WTC11 (cell line): ENCODE results near the gene SRPK1. TPM values are rescaled to one million over a fixed set of nuclear protein-coding genes. Genes with fewer than 3 reads are reported as not detected.

Experiments
- ATAC-seq: fragments of 200-7000 bp; cut with Tn5 transposase; 2 replicates; pipeline ENCODE4 v1.10.0; 2021; ENCODE audit warnings: mild to moderate bottlenecking, moderate library complexity
- CTCF ChIA-PET: fragments of 300-600 bp; sonication (Branson Sonifier 250); formaldehyde crosslinking; loops from one replicate; lab custom pipeline; 2021; ENCODE audit warnings: antibody characterized with exemption; lab: Charles Lee
- POLR2A ChIA-PET: fragments of 350-600 bp; sonication (Branson Sonifier 250); formaldehyde crosslinking; loops from one replicate; lab custom pipeline; 2021; ENCODE audit warnings: antibody characterized with exemption; lab: Charles Lee
- DNase-seq: peaks from one replicate; pipeline ENCODE4 v3.0.0; 2021; ENCODE audit warnings: low spot score
- H3K27ac Mint-ChIP-seq: 2 replicates; pipeline ENCODE4 v1.8.0; 2021; ENCODE audit warnings: mixed read lengths
- H3K27me3 Mint-ChIP-seq: 2 replicates; pipeline ENCODE4 v1.8.0; 2021; ENCODE audit warnings: low read depth, mild to moderate bottlenecking, moderate library complexity, mixed read lengths
- H3K36me3 Mint-ChIP-seq: 2 replicates; pipeline ENCODE4 v1.8.0; 2021; ENCODE audit warnings: mixed read lengths
- H3K4me1 Mint-ChIP-seq: 2 replicates; pipeline ENCODE4 v1.8.0; 2022; ENCODE audit warnings: mixed read lengths
- H3K4me3 Mint-ChIP-seq: 2 replicates; pipeline ENCODE4 v1.8.0; 2021; ENCODE audit warnings: mild to moderate bottlenecking, moderate library complexity, mixed read lengths
- H3K9me3 Mint-ChIP-seq: 2 replicates; pipeline ENCODE4 v1.8.0; 2021; ENCODE audit warnings: mixed read lengths
- ARID4B ChIP-seq: sonication (generic); formaldehyde crosslinking; IDR thresholded peaks from 2 replicates; pipeline ENCODE4 v1.8.0; 2023; ENCODE audit warnings: missing genetic modification reagents, mild to moderate bottlenecking, borderline replicate concordance
- ATF1 ChIP-seq: sonication (generic); formaldehyde crosslinking; IDR thresholded peaks from 2 replicates; pipeline ENCODE4 v1.8.1; 2023; ENCODE audit warnings: mild to moderate bottlenecking, moderate library complexity, missing genetic modification reagents
- ELF4 ChIP-seq: sonication (generic); formaldehyde crosslinking; IDR thresholded peaks from 2 replicates; pipeline ENCODE4 v1.8.1; 2022; ENCODE audit warnings: low read depth, mild to moderate bottlenecking, moderate library complexity, missing genetic modification reagents
- EMX1 ChIP-seq: fragments of 250-450 bp; sonication (Bioruptor Pico); IDR thresholded peaks from 2 replicates; pipeline ENCODE4 v1.8.0; 2021; ENCODE audit warnings: mild to moderate bottlenecking
- ETV6 ChIP-seq: sonication (generic); formaldehyde crosslinking; IDR thresholded peaks from 2 replicates; pipeline ENCODE4 v1.8.1; 2022; ENCODE audit warnings: mild to moderate bottlenecking, missing genetic modification reagents
- HMGA2 ChIP-seq: fragments of 250-450 bp; sonication (Bioruptor Pico); IDR thresholded peaks from 2 replicates; pipeline ENCODE4 v1.4.0; 2021; ENCODE audit warnings: mild to moderate bottlenecking, moderate library complexity
- NFE2L1 ChIP-seq: sonication (generic); formaldehyde crosslinking; IDR thresholded peaks from 2 replicates; pipeline ENCODE4 v1.8.1; 2023; ENCODE audit warnings: missing genetic modification reagents
- NFYB ChIP-seq: sonication (generic); formaldehyde crosslinking; conservative IDR thresholded peaks from 2 replicates; pipeline ENCODE4 v1.8.0; 2022; ENCODE audit warnings: low read depth, missing genetic modification reagents
- TCF7 ChIP-seq: sonication (generic); formaldehyde crosslinking; IDR thresholded peaks from 2 replicates; pipeline ENCODE4 v1.8.0; 2022; ENCODE audit warnings: mild to moderate bottlenecking, low read depth, missing genetic modification reagents, moderate library complexity
- TEAD4 ChIP-seq: sonication (generic); formaldehyde crosslinking; IDR thresholded peaks from 2 replicates; pipeline ENCODE4 v1.8.0; 2022; ENCODE audit warnings: mild to moderate bottlenecking, missing genetic modification reagents
- TP53 ChIP-seq: sonication (generic); formaldehyde crosslinking; IDR thresholded peaks from 2 replicates; pipeline ENCODE4 v1.8.1; 2023; ENCODE audit warnings: mild to moderate bottlenecking, missing genetic modification reagents
- USF1 ChIP-seq: sonication (generic); formaldehyde crosslinking; IDR thresholded peaks from 2 replicates; pipeline ENCODE4 v1.8.0; 2022; ENCODE audit warnings: mild to moderate bottlenecking, missing genetic modification reagents
- ZNF532 ChIP-seq: fragments of 250-450 bp; sonication (Bioruptor Pico); IDR thresholded peaks from 2 replicates; pipeline ENCODE4 v1.9.0; 2021; ENCODE audit warnings: mild to moderate bottlenecking, borderline replicate concordance
- ZNF671 ChIP-seq: fragments of 250-450 bp; sonication (Bioruptor Pico); IDR thresholded peaks from 2 replicates; pipeline ENCODE4 v1.8.0; 2021; ENCODE audit warnings: mild to moderate bottlenecking
- total RNA-seq: library from RNA; stranded (reverse); gene quantifications from 3 replicates; pipeline ENCODE4 v1.2.3, GENCODE V29; 2021
- TF ChIP-seq, protein P1 (sequence below): fragments of 250-450 bp; sonication (Bioruptor Pico); IDR thresholded peaks from 2 replicates; pipeline ENCODE4 v1.9.0; 2021; ENCODE audit warnings: mild to moderate bottlenecking
- TF ChIP-seq, protein P2 (sequence below): fragments of 250-450 bp; sonication (Bioruptor Pico); IDR thresholded peaks from 2 replicates; pipeline ENCODE4 v1.9.0; 2021; ENCODE audit warnings: mild to moderate bottlenecking

Gene SRPK1
- total RNA-seq, 1 experiment from 2014 or later = 100.0 TPM

GRCh38 chr6:35790683-35791082 lies 130.2 kb downstream of the SRPK1 start (continued):
- TF ChIP-seq ATF1 (CRISPR knock-in tag) = no peak
- no peak for TF ChIP-seq EMX1 (CRISPR knock-in tag)
- TF ChIP-seq TP53 = no peak
- no peak for TF ChIP-seq USF1 (CRISPR knock-in tag)
- TF ChIP-seq, all 79 proteins: peak for 0

DNA sequence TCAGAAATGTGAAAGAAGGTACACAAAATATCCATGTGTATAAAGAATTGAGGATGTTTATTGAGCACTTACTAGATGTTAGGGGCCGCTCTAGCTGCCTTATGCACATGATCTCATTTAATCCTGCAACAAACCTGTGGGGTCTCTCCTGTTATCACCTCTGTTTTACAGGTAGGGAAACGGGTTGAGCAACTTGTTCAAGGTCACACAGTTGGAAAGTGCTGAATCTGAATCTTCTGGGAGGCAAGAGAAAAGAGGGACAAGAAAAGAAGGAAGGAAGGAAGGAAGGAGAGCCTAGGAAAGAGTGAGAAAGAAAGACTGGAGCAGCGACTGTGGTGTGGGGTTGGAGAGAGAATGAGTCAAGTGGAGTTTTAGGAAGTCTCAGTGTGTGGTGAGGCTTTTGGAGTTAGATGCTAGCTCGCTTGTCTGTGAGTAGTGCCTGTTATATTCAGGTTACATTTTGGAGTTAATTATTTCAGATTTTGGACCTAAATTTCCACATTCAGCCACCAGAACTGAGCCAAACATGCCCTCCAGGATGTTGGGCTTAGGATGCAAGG lies 132.4 kb downstream of the SRPK1 start:
- no peaks in the 10 kb centered on the region; the same call in 1 of the 2 replicates for H3K27me3 Mint-ChIP-seq
- no peak overlapping the region for H3K4me3 Mint-ChIP-seq
- no peak overlapping the region for H3K27ac Mint-ChIP-seq
- DNase-seq (no peak), ATAC-seq (no peak)
- peaks cover 13% of the 10 kb centered on the region for H3K4me1 Mint-ChIP-seq
- ChIA-PET CTCF (interaction anchor here (0.5 to 2.1 kb wide), 3 partner anchors 45 to 266 kb away, joined by 3 to 5 read pairs (median 4); no protein-coding TSS in a partner anchor), POLR2A (no interaction called here)
- H3K36me3 Mint-ChIP-seq = no peaks in the 10 kb centered on the region
- no peak for TF ChIP-seq NFYB
- TF ChIP-seq HMGA2 (CRISPR knock-in tag) = no peak
- no peak for TF ChIP-seq ZNF671 (CRISPR knock-in tag)
- TF ChIP-seq ELF4 = no peak
- no peak for TF ChIP-seq ARID4B (CRISPR knock-in tag)
- no peak for TF ChIP-seq ETV6 (CRISPR knock-in tag)
- TF ChIP-seq TEAD4 (CRISPR knock-in tag) = no peak
- TF ChIP-seq, protein P1, sequence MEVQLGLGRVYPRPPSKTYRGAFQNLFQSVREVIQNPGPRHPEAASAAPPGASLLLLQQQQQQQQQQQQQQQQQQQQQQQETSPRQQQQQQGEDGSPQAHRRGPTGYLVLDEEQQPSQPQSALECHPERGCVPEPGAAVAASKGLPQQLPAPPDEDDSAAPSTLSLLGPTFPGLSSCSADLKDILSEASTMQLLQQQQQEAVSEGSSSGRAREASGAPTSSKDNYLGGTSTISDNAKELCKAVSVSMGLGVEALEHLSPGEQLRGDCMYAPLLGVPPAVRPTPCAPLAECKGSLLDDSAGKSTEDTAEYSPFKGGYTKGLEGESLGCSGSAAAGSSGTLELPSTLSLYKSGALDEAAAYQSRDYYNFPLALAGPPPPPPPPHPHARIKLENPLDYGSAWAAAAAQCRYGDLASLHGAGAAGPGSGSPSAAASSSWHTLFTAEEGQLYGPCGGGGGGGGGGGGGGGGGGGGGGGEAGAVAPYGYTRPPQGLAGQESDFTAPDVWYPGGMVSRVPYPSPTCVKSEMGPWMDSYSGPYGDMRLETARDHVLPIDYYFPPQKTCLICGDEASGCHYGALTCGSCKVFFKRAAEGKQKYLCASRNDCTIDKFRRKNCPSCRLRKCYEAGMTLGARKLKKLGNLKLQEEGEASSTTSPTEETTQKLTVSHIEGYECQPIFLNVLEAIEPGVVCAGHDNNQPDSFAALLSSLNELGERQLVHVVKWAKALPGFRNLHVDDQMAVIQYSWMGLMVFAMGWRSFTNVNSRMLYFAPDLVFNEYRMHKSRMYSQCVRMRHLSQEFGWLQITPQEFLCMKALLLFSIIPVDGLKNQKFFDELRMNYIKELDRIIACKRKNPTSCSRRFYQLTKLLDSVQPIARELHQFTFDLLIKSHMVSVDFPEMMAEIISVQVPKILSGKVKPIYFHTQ (CRISPR knock-in tag) = no peak
- TF ChIP-seq TCF7 (CRISPR knock-in tag) = no peak
- TF ChIP-seq NFE2L1 (CRISPR knock-in tag) = no peak
- TF ChIP-seq, protein P2, sequence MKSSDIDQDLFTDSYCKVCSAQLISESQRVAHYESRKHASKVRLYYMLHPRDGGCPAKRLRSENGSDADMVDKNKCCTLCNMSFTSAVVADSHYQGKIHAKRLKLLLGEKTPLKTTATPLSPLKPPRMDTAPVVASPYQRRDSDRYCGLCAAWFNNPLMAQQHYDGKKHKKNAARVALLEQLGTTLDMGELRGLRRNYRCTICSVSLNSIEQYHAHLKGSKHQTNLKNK (CRISPR knock-in tag) = no peak
- no peak for TF ChIP-seq ZNF532 (CRISPR knock-in tag)
- no peaks in the 10 kb centered on the region for H3K9me3 Mint-ChIP-seq
